Neural cell (in vitro differentiated cells): ENCODE results near the gene URI1. TPM values are rescaled to one million over a fixed set of nuclear protein-coding genes. Genes with fewer than 3 reads are reported as not detected.

ENCODE experiments used
- H2AFZ ChIP-seq: fragments of 200-600, 300-800 bp; sonication (generic), shearing (Covaris generic); 2 replicates; pipeline ENCODE4 v1.6.0; 2014; ENCODE audit warnings: low read depth, mild to moderate bottlenecking, antibody characterized with exemption, low read length, moderate library complexity
- H3F3A ChIP-seq: fragments of 200-600 bp; shearing (Covaris generic); 2 replicates; pipeline ENCODE4 v1.6.1; 2016; ENCODE audit warnings: mild to moderate bottlenecking, moderate library complexity, mixed read lengths, antibody characterized with exemption, low read length; ENCODE audit not compliant: insufficient read depth, poor library complexity, severe bottlenecking
- H3K27ac ChIP-seq: fragments of 200-600, 300-800 bp; sonication (generic), shearing (Covaris generic); 2 replicates; pipeline ENCODE4 v1.5.1; 2014; ENCODE audit warnings: mild to moderate bottlenecking, low read length, moderate library complexity
- H3K27me3 ChIP-seq: fragments of 300-800, 200-600 bp; sonication (generic), shearing (Covaris generic); 2 replicates; pipeline ENCODE4 v1.6.0; 2014; ENCODE audit warnings: mild to moderate bottlenecking, low read depth, low read length, moderate library complexity; ENCODE audit not compliant: insufficient read depth
- H3K36me3 ChIP-seq: fragments of 300-800, 200-600 bp; sonication (generic), shearing (Covaris generic); 2 replicates; pipeline ENCODE4 v1.5.1; 2014; ENCODE audit warnings: mild to moderate bottlenecking, antibody characterized with exemption, low read length, moderate library complexity; ENCODE audit not compliant: insufficient read depth
- H3K4me2 ChIP-seq: fragments of 300-800, 200-600 bp; sonication (generic), shearing (Covaris generic); 2 replicates; pipeline ENCODE4 v1.6.0; 2014; ENCODE audit warnings: mild to moderate bottlenecking, low read length
- H3K4me3 ChIP-seq: fragments of 300-800, 200-600 bp; sonication (generic), shearing (Covaris generic); 2 replicates; pipeline ENCODE4 v1.5.1; 2014; ENCODE audit warnings: mild to moderate bottlenecking, low read length, moderate library complexity
- H3K79me2 ChIP-seq: fragments of 200-600 bp; shearing (Covaris generic); replicated peaks from 2 replicates; pipeline ENCODE4 v1.6.0; 2014; ENCODE audit warnings: mild to moderate bottlenecking, low read length, moderate library complexity; ENCODE audit not compliant: insufficient read depth
- H3K9ac ChIP-seq: fragments of 300-800, 200-600 bp; sonication (generic), shearing (Covaris generic); 2 replicates; pipeline ENCODE4 v1.6.1; 2016; ENCODE audit warnings: mild to moderate bottlenecking, low read length, mixed read lengths
- H3K9me2 ChIP-seq: fragments of 200-600 bp; shearing (Covaris generic); 2 replicates; pipeline ENCODE4 v1.6.1; 2016; ENCODE audit warnings: mild to moderate bottlenecking, low read length, mixed read lengths; ENCODE audit not compliant: insufficient read depth
- H3K9me3 ChIP-seq: fragments of 200-600, 300-800 bp; sonication (generic), shearing (Covaris generic); 2 replicates; pipeline ENCODE4 v1.6.1; 2016; ENCODE audit warnings: mild to moderate bottlenecking, mixed run types, low read length, moderate library complexity, mixed read lengths
- H4K20me1 ChIP-seq: fragments of 200-600 bp; shearing (Covaris generic); 2 replicates; pipeline ENCODE4 v1.6.1; 2016; ENCODE audit warnings: mild to moderate bottlenecking, mixed run types; ENCODE audit not compliant: insufficient read depth
- EP300 ChIP-seq: fragments of 450-650 bp; conservative IDR thresholded peaks from 2 replicates; pipeline ENCODE4 v1.6.1; 2014; ENCODE audit warnings: antibody characterized with exemption, mild to moderate bottlenecking, moderate library complexity; ENCODE audit not compliant: poor library complexity, severe bottlenecking
- EZH2 ChIP-seq: fragments of 200-600, 300-800 bp; shearing (Covaris generic), sonication (generic); IDR thresholded peaks from 2 replicates; pipeline ENCODE4 v1.6.1; 2014; ENCODE audit warnings: antibody characterized with exemption, low read length, borderline replicate concordance, mild to moderate bottlenecking; ENCODE audit not compliant: insufficient read depth, poor library complexity, severe bottlenecking
- MXI1 ChIP-seq: fragments of 450-650 bp; conservative IDR thresholded peaks from 2 replicates; pipeline ENCODE4 v1.6.1; 2014; ENCODE audit warnings: antibody characterized with exemption, mild to moderate bottlenecking; ENCODE audit not compliant: poor library complexity, severe bottlenecking
- POLR2AphosphoS5 ChIP-seq: IDR thresholded peaks from 2 replicates; pipeline ENCODE4 v1.6.1; 2012
- RAD21 ChIP-seq: fragments of 450-650 bp; conservative IDR thresholded peaks from 2 replicates; pipeline ENCODE4 v1.6.1; 2014; ENCODE audit warnings: antibody characterized with exemption, mild to moderate bottlenecking, moderate library complexity
- REST ChIP-seq: IDR thresholded peaks from 2 replicates; pipeline ENCODE4 v1.6.1; 2012; ENCODE audit warnings: borderline replicate concordance
- SMC3 ChIP-seq: fragments of 450-650 bp; conservative IDR thresholded peaks from 2 replicates; pipeline ENCODE4 v1.6.1; 2014; ENCODE audit warnings: antibody characterized with exemption, mild to moderate bottlenecking, moderate library complexity; ENCODE audit not compliant: poor library complexity
- TAF1 ChIP-seq: IDR thresholded peaks from 2 replicates; pipeline ENCODE4 v1.6.1; 2012; ENCODE audit warnings: low read depth
- polyA plus RNA-seq: library from polyadenylated mRNA; depleted of rRNA; stranded (reverse); fragments of >200 nt; gene quantifications from 2 replicates; pipeline ENCODE4 v1.2.3, GENCODE V29; 2014
- TF ChIP-seq, protein P1 (sequence below): fragments of 450-650 bp; IDR thresholded peaks from 2 replicates; pipeline ENCODE4 v1.5.1; 2014; ENCODE audit warnings: antibody characterized with exemption, mild to moderate bottlenecking, moderate library complexity; ENCODE audit not compliant: poor library complexity, severe bottlenecking

The URI1 gene
- polyA plus RNA-seq, 1 donor from 2014 or later = 55.4 TPM

DNA sequence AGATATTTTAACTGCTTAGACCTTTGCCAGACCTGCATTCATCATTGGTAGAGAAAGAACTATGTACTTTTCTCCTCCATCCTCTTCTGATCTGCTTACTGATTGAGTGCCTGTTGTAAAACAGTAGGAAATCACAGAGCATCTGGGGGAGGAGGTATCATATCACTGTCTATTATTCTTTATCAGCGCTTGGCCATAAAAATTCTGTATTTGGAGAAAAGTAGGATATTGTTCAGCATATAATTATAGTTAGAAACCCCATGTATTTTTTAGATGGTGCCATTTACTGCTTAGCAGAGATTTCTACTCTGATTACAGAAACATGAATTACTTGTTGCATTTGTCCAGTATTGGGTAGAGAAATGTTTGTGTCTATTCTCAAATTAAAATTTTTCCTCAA lies 62.4 kb downstream of the URI1 start:
- H3K79me2 ChIP-seq = peaks cover 14% of the 10 kb centered on the region
- H3K36me3 ChIP-seq = peaks cover 6% of the 10 kb centered on the region
- H3K9me3 ChIP-seq = no peaks in the 10 kb centered on the region
- no peak overlapping the region for H2AFZ ChIP-seq
- H3K27ac ChIP-seq = peak overlapping the region; percentile 13
- H3K4me2 ChIP-seq = peak overlapping the region; percentile 43
- no peak overlapping the region for H3K9ac ChIP-seq
- peak overlapping the region; percentile 57 for H3K4me3 ChIP-seq
- no peaks in the 10 kb centered on the region for H3K27me3 ChIP-seq
- no peaks in the 10 kb centered on the region for H4K20me1 ChIP-seq
- no peak for TF ChIP-seq TAF1
- TF ChIP-seq SMC3 = no peak
- TF ChIP-seq REST = no peak
- TF ChIP-seq RAD21 = no peak
- TF ChIP-seq POLR2AphosphoS5 = no peak
- no peak for TF ChIP-seq EZH2
- TF ChIP-seq EP300 = no peak
- TF ChIP-seq, protein P1, sequence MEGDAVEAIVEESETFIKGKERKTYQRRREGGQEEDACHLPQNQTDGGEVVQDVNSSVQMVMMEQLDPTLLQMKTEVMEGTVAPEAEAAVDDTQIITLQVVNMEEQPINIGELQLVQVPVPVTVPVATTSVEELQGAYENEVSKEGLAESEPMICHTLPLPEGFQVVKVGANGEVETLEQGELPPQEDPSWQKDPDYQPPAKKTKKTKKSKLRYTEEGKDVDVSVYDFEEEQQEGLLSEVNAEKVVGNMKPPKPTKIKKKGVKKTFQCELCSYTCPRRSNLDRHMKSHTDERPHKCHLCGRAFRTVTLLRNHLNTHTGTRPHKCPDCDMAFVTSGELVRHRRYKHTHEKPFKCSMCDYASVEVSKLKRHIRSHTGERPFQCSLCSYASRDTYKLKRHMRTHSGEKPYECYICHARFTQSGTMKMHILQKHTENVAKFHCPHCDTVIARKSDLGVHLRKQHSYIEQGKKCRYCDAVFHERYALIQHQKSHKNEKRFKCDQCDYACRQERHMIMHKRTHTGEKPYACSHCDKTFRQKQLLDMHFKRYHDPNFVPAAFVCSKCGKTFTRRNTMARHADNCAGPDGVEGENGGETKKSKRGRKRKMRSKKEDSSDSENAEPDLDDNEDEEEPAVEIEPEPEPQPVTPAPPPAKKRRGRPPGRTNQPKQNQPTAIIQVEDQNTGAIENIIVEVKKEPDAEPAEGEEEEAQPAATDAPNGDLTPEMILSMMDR = no peak
- TF ChIP-seq MXI1 = no peak
- no peaks in the 10 kb centered on the region for H3F3A ChIP-seq
- no peaks in the 10 kb centered on the region for H3K9me2 ChIP-seq

- no peak overlapping the region for H3K4me3 ChIP-seq
- H2AFZ ChIP-seq = no peak overlapping the region
- no peaks in the 10 kb centered on the region for H3F3A ChIP-seq
- no peaks in the 10 kb centered on the region for H4K20me1 ChIP-seq
- H3K27me3 ChIP-seq = no peaks in the 10 kb centered on the region
- no peak overlapping the region for H3K9ac ChIP-seq
- TF ChIP-seq MXI1 = no peak
- no peak for TF ChIP-seq TAF1
- no peak for TF ChIP-seq REST
- no peak for TF ChIP-seq EZH2
- TF ChIP-seq POLR2AphosphoS5 = no peak
- TF ChIP-seq RAD21 = no peak
- TF ChIP-seq SMC3 = no peak
- TF ChIP-seq, protein P1 = no peak
- TF ChIP-seq EP300 = no peak
- H3K27ac ChIP-seq = no peak overlapping the region
- H3K79me2 ChIP-seq = peaks cover 14% of the 10 kb centered on the region
- no peaks in the 10 kb centered on the region for H3K9me3 ChIP-seq
- H3K36me3 ChIP-seq = peaks cover 9% of the 10 kb centered on the region
- no peak overlapping the region for H3K4me2 ChIP-seq
- no peaks in the 10 kb centered on the region for H3K9me2 ChIP-seq
Observed at GRCh38 chr19:30006207-30006606, 64.2 kb downstream of the URI1 start.
